Right lobe of liver (tissue), 6 donors: ENCODE data around the gene LRRC2. TPM values are rescaled to one million over a fixed set of nuclear protein-coding genes. Genes with fewer than 3 reads are reported as not detected.
"Not testable (repeated sequence)": the region's sequence is repeated elsewhere in the genome, so short reads cannot be mapped to it uniquely, and the experiment has no call there.

Experiments
- ATAC-seq, 4 donors: fragments of 200-7000 bp; cut with Tn5 transposase; one replicate each; pipeline ENCODE4 v1.9.1; 2020; ENCODE audit warnings: mild to moderate bottlenecking in 4 of 4, moderate library complexity in 4 of 4
- DNase-seq, 3 donors: peaks; one replicate each; pipeline ENCODE4 v3.0.0-alpha.2; 2020
- H3K27ac ChIP-seq, 3 donors: fragments of 200-600 bp; one replicate each; pipeline ENCODE4 v1.8.0; 2022
- H3K27me3 ChIP-seq, 2 donors: fragments of 200-600 bp; one replicate each; pipeline ENCODE4 v1.8.0; 2022
- H3K36me3 ChIP-seq, 4 donors: fragments of 200-600 bp; sonication (generic) in 1 of 4; one replicate each; pipeline versions ENCODE4 v1.5.1 to v1.8.0; 2017 to 2022; ENCODE audit warnings: control low read depth in 1 of 4
- H3K4me1 ChIP-seq, 4 donors: fragments of 200-600 bp; sonication (generic) in 1 of 4; one replicate each; pipeline versions ENCODE4 v1.5.1 to v1.8.0; 2017 to 2022; ENCODE audit warnings: control low read depth in 1 of 4
- H3K4me3 ChIP-seq, 3 donors: fragments of 200-600 bp; one replicate each; pipeline ENCODE4 v1.8.0; 2022
- H3K9me3 ChIP-seq, 4 donors: fragments of 200-600 bp; sonication (generic) in 1 of 4; one replicate each; pipeline versions ENCODE4 v1.5.1 to v1.8.0; 2017 to 2022; ENCODE audit warnings: control low read depth in 1 of 4
- POLR2A ChIP-seq: fragments of 450-650 bp; IDR thresholded peaks from one replicate; pipeline ENCODE4 v1.6.1; 2017; ENCODE audit warnings: antibody characterized with exemption, mild to moderate bottlenecking
- WGBS: methylation state at CpG from one replicate; pipeline ENCODE4 v1.1.6; 2018; ENCODE audit warnings: low coverage, low lambda C conversion rate; ENCODE audit not compliant: insufficient coverage; ENCODE audit errors: missing lambda C conversion rate; 5-methylcytosine and 5-hydroxymethylcytosine counted together
- intact Hi-C, 2 donors: fragments of 100-400 bp; cut with DNase I; formaldehyde crosslinking; loops; one replicate each; pipeline versions ENCODE4 v1.11.2 to v1.14.1; 2022
- total RNA-seq, 6 experiments: library from RNA; depleted of rRNA in 2 of 6; stranded (reverse); fragments of >200 nt in 2 of 6; fragmentation: NEBNext Ultra II Directional in 3 of 6; extraction: Animal tissue kit (Norgen Biotek cat#: 25700) in 3 of 6; gene quantifications; one replicate each; pipeline versions ENCODE4 v1.1.0 to v1.2.4, GENCODE V29; 2016 to 2023
- TF ChIP-seq, protein P1 (sequence below), 4 donors: fragments of 200-600 bp in 3 of 4; fragments of 450-650 bp in 1 of 4; IDR thresholded peaks; one replicate each; pipeline versions ENCODE4 v1.5.1 to v1.8.0; 2016 to 2022; ENCODE audit warnings: antibody characterized with exemption in 4 of 4, mild to moderate bottlenecking in 2 of 4
- donor health status: DM: no; HTN: yes; CAD: no.
- donor health status: DM: no; HTN: no; CAD: no.
- donor health status: DM: no; HTN: no; CAD: no.
- donor health status: DM: no; HTN: yes; CAD: no.
- donor health status: DM: no; HTN: yes; CAD: no.

Gene LRRC2
- total RNA-seq, 6 experiments from 2014 or later = 4.3 to 8.9 (median 6.1) TPM

GRCh38 chr3:46524832-46525231 is 41.3 kb downstream of the LRRC2 start:
- H3K27ac ChIP-seq = no peak overlapping the region
- H3K4me1 ChIP-seq = no peaks in the 10 kb centered on the region
- H3K4me3 ChIP-seq = no peak overlapping the region
- H3K36me3 ChIP-seq = no peaks in the 10 kb centered on the region
- intact Hi-C loops = no loop called here
- no peaks in the 10 kb centered on the region for H3K9me3 ChIP-seq
- no peaks in the 10 kb centered on the region for H3K27me3 ChIP-seq
- no peak for TF ChIP-seq POLR2A
- TF ChIP-seq, protein P1, sequence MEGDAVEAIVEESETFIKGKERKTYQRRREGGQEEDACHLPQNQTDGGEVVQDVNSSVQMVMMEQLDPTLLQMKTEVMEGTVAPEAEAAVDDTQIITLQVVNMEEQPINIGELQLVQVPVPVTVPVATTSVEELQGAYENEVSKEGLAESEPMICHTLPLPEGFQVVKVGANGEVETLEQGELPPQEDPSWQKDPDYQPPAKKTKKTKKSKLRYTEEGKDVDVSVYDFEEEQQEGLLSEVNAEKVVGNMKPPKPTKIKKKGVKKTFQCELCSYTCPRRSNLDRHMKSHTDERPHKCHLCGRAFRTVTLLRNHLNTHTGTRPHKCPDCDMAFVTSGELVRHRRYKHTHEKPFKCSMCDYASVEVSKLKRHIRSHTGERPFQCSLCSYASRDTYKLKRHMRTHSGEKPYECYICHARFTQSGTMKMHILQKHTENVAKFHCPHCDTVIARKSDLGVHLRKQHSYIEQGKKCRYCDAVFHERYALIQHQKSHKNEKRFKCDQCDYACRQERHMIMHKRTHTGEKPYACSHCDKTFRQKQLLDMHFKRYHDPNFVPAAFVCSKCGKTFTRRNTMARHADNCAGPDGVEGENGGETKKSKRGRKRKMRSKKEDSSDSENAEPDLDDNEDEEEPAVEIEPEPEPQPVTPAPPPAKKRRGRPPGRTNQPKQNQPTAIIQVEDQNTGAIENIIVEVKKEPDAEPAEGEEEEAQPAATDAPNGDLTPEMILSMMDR (IDR thresholded peaks at IDR 0.05) = no peak
- 92% methylated on average over 3 of the region's 3 CpGs for WGBS
- DNase-seq (no peak), ATAC-seq (no peak)

DNA sequence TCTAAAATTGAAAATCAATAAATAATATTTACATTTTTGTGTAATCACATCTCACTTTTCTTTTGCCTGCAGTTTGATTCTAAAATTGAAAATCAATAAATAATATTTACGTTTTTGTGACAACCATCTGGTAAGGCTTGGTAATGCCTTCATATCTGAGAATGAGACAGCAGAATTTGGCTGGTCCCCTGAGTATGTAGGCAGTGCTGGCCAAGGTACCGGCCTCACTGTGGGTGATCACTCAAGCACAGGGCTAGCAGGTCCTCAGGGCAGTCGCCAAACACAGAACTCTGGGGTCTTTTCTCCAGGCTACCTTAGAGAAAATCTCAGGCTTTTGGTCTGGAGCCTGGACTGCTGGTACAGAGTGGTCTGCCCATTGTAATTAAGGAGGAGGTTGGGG is 42.1 kb downstream of the LRRC2 start:
- Histone ChIP-seq H3K27ac (no peak overlapping the region), H3K27me3 (no peaks in the 10 kb centered on the region), H3K36me3 (no peaks in the 10 kb centered on the region), H3K4me3 (no peak overlapping the region), H3K4me1 (no peaks in the 10 kb centered on the region), H3K9me3 (no peaks in the 10 kb centered on the region)
- WGBS = 83% methylated on average over 3 of the region's 3 CpGs
- intact Hi-C loops = no loop called here
- ATAC-seq = no peak
- no peak for DNase-seq
- TF ChIP-seq, protein P1 (IDR thresholded peaks at IDR 0.05) = no peak
- TF ChIP-seq POLR2A = no peak

DNA sequence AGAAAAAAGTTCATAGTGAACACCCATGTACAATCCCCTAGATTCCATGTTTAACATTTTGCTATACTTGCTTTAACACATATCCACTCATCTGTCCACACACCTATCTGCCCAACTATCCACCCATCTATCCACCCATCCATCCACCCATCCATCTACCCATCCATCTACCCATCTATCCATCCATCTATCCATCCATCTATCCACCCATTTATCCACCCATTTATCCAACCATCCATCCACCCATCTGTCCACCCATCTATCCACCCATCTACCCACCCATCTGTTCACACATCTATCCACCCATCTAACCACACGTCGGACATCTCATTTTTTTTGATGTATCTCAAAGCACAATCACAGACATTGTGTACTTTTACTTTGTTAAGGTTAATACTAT is 42.5 kb downstream of the LRRC2 start:
- Histone ChIP-seq H3K4me3 (no peak overlapping the region), H3K9me3 (no peaks in the 10 kb centered on the region), H3K4me1 (no peaks in the 10 kb centered on the region), H3K27me3 (no peaks in the 10 kb centered on the region), H3K27ac (no peak overlapping the region), H3K36me3 (no peaks in the 10 kb centered on the region)
- DNase-seq = no peak
- intact Hi-C loops = no loop called here
- TF ChIP-seq, protein P1 (IDR thresholded peaks at IDR 0.05) = no peak
- no peak for TF ChIP-seq POLR2A
- ATAC-seq = no peak
- 94% methylated on average over 2 of the region's 2 CpGs for WGBS

- DNase-seq, H3K9me3 ChIP-seq, H3K27me3 ChIP-seq, intact Hi-C loops, H3K4me1 ChIP-seq, ATAC-seq, H3K36me3 ChIP-seq, H3K4me3 ChIP-seq, H3K27ac ChIP-seq: not testable (repeated sequence)
- 93% methylated on average over 4 of the region's 4 CpGs for WGBS
Measured at GRCh38 chr3:46522201-46522600, 43.9 kb downstream of the LRRC2 start.

DNA sequence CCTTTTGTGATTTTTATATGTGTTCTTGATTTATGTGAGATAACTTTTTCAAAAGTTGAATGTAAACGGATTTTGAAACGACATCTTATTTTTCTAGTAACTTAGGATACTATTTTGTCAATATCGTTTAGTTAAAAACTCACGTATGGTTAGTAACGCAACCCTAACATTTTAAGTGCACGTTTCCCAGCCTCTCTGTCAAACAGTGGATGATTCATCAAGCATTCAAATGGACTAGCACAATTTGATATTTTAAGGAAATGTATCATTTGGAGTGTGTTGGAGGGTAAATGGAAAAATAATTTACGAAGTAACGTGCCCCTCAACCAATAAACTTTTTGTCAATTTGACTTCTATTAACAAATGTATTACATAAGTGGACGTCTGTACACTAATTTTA is 45.0 kb downstream of the LRRC2 start:
- ATAC-seq (no peak), DNase-seq (no peak)
- Histone ChIP-seq H3K4me3 (no peak overlapping the region), H3K36me3 (no peaks in the 10 kb centered on the region), H3K9me3 (no peaks in the 10 kb centered on the region), H3K27me3 (no peaks in the 10 kb centered on the region), H3K27ac (no peak overlapping the region), H3K4me1 (no peaks in the 10 kb centered on the region)
- TF ChIP-seq, protein P1 (IDR thresholded peaks at IDR 0.05) = no peak
- no peak for TF ChIP-seq POLR2A
- intact Hi-C loops = no loop called here
- WGBS = 90% methylated on average over 9 of the region's 9 CpGs
